ENCODE measurements around the gene NRIP2. TPM values are rescaled to one million over a fixed set of nuclear protein-coding genes. Genes with fewer than 3 reads are reported as not detected.

Gene NRIP2
- total RNA-seq, 1 experiment from 2014 or later = not detected

DNA sequence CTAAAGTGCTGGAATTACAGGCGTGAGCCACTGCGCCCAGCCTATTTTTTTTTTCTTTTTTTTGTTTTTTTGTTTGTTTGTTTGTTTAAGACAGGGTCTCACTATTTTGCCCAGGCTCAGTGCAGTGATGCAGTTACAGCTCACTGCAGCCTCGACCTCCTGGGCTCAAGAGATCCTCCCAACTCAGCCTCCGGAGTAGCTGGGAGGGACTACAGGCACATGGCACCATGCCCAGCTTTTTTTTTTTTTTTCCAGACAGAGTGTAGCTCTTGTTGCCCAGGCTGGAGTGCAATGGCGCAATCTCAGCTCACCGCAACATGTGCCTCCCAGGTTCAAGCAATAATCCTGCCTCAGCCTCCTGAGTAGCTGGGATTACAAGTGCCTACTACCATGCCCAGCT, 28.1 kb downstream of the NRIP2 start:
- H3K27me3 ChIP-seq (ENCODE audit: control insufficient read depth, insufficient read depth, low read length) = no peaks in the 10 kb centered on the region
- CTCF ChIA-PET = interaction anchor here (0.8 kb wide), 1 partner anchor 38 kb away, joined by 3 read pairs; no protein-coding TSS in a partner anchor
- no peak for DNase-seq (ENCODE audit: low read depth, low spot score)
- peaks cover 6% of the 10 kb centered on the region; the same call in 1 of the 2 replicates for H3K36me3 ChIP-seq (ENCODE audit: control insufficient read depth, insufficient read depth, low read length)
- POLR2A ChIA-PET = interaction anchor here (0.6 kb wide), 1 partner anchor 11 kb away, joined by 3 read pairs; no protein-coding TSS in a partner anchor
- no TSS peak for BruUV-seq (replicated peaks)
- intact Hi-C loops (cut with micrococcal nuclease; ENCODE audit: unreplicated experiment) = no loop called here
- in situ Hi-C loops (cut with HindIII; ENCODE audit: low pct_unique_long_range_greater_than_20kb, low sequenced_read_pairs) = no loop called here
- no peaks in the 10 kb centered on the region for H3K4me1 ChIP-seq (ENCODE audit: control insufficient read depth, insufficient read depth, low read length)
- TF ChIP-seq POLR2AphosphoS5 (IDR thresholded peaks at IDR 0.05; ENCODE audit: low read depth, low read length) (no peak), SIN3A (IDR thresholded peaks at IDR 0.05; ENCODE audit: borderline replicate concordance, insufficient read depth, low read depth, low read length) (no peak), TCF7L2 (IDR thresholded peaks at IDR 0.05; ENCODE audit: low read depth, low read length) (no peak)
- TF ChIP-seq, protein P1, sequence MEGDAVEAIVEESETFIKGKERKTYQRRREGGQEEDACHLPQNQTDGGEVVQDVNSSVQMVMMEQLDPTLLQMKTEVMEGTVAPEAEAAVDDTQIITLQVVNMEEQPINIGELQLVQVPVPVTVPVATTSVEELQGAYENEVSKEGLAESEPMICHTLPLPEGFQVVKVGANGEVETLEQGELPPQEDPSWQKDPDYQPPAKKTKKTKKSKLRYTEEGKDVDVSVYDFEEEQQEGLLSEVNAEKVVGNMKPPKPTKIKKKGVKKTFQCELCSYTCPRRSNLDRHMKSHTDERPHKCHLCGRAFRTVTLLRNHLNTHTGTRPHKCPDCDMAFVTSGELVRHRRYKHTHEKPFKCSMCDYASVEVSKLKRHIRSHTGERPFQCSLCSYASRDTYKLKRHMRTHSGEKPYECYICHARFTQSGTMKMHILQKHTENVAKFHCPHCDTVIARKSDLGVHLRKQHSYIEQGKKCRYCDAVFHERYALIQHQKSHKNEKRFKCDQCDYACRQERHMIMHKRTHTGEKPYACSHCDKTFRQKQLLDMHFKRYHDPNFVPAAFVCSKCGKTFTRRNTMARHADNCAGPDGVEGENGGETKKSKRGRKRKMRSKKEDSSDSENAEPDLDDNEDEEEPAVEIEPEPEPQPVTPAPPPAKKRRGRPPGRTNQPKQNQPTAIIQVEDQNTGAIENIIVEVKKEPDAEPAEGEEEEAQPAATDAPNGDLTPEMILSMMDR (IDR thresholded peaks at IDR 0.05) = no peak
- TF ChIP-seq, protein P2, sequence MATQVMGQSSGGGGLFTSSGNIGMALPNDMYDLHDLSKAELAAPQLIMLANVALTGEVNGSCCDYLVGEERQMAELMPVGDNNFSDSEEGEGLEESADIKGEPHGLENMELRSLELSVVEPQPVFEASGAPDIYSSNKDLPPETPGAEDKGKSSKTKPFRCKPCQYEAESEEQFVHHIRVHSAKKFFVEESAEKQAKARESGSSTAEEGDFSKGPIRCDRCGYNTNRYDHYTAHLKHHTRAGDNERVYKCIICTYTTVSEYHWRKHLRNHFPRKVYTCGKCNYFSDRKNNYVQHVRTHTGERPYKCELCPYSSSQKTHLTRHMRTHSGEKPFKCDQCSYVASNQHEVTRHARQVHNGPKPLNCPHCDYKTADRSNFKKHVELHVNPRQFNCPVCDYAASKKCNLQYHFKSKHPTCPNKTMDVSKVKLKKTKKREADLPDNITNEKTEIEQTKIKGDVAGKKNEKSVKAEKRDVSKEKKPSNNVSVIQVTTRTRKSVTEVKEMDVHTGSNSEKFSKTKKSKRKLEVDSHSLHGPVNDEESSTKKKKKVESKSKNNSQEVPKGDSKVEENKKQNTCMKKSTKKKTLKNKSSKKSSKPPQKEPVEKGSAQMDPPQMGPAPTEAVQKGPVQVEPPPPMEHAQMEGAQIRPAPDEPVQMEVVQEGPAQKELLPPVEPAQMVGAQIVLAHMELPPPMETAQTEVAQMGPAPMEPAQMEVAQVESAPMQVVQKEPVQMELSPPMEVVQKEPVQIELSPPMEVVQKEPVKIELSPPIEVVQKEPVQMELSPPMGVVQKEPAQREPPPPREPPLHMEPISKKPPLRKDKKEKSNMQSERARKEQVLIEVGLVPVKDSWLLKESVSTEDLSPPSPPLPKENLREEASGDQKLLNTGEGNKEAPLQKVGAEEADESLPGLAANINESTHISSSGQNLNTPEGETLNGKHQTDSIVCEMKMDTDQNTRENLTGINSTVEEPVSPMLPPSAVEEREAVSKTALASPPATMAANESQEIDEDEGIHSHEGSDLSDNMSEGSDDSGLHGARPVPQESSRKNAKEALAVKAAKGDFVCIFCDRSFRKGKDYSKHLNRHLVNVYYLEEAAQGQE (IDR thresholded peaks at IDR 0.05; ENCODE audit: insufficient read depth in 1 of 2, low read depth in 2 of 2, low read length in 1 of 2) = no peak
- no peak overlapping the region for H3K4me3 ChIP-seq (ENCODE audit: low read depth in 2 of 2, low read length in 2 of 2)
- no peaks in the 10 kb centered on the region for H3K9me3 ChIP-seq (ENCODE audit: control insufficient read depth, insufficient read depth, low read depth, low read length)
- no peak for ATAC-seq
- H3K27ac ChIP-seq (ENCODE audit: low read length) = no peak overlapping the region

DNA sequence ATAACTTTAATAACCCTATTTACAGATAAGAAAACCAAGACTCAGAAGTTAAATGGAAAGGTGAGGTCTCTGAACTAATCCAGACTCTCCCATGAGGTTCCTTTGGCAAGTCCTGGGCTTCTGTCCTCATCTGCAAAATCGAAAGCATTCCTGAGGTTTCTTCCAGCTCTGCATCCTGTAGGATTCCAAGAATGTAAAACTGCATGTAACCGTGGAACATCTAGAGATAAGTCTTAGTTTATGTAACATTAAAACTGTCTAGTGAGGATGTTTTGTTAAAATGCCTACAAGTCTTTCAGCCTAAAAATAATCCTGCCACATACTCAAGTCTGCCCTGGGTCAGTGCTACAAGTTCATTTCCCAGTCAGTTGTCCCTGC, 29.7 kb downstream of the NRIP2 start:
- H3K27ac ChIP-seq (ENCODE audit: low read length) = no peak overlapping the region
- in situ Hi-C loops (cut with HindIII; ENCODE audit: low pct_unique_long_range_greater_than_20kb, low sequenced_read_pairs) (no loop called here), intact Hi-C loops (cut with micrococcal nuclease; ENCODE audit: unreplicated experiment) (no loop called here)
- ATAC-seq = no peak
- TF ChIP-seq TCF7L2 (IDR thresholded peaks at IDR 0.05; ENCODE audit: low read depth, low read length) = no peak
- no peak for TF ChIP-seq SIN3A (IDR thresholded peaks at IDR 0.05; ENCODE audit: borderline replicate concordance, insufficient read depth, low read depth, low read length)
- TF ChIP-seq, protein P2 (IDR thresholded peaks at IDR 0.05; ENCODE audit: insufficient read depth in 1 of 2, low read depth in 2 of 2, low read length in 1 of 2) = no peak
- TF ChIP-seq, protein P1 (IDR thresholded peaks at IDR 0.05) = no peak
- TF ChIP-seq POLR2AphosphoS5 (IDR thresholded peaks at IDR 0.05; ENCODE audit: low read depth, low read length) = no peak
- BruUV-seq (replicated peaks) = no TSS peak
- no peaks in the 10 kb centered on the region for H3K27me3 ChIP-seq (ENCODE audit: control insufficient read depth, insufficient read depth, low read length)
- H3K4me3 ChIP-seq (ENCODE audit: low read depth in 2 of 2, low read length in 2 of 2) = no peak overlapping the region
- ChIA-PET CTCF (no interaction called here), POLR2A (no interaction called here)
- H3K4me1 ChIP-seq (ENCODE audit: control insufficient read depth, insufficient read depth, low read length) = no peaks in the 10 kb centered on the region
- H3K9me3 ChIP-seq (ENCODE audit: control insufficient read depth, insufficient read depth, low read depth, low read length) = no peaks in the 10 kb centered on the region
- peaks cover 13% of the 10 kb centered on the region for H3K36me3 ChIP-seq (ENCODE audit: control insufficient read depth, insufficient read depth, low read length)
- DNase-seq (ENCODE audit: low read depth, low spot score) = no peak

Measured in Panc1 (cell line).